Liver (tissue), 3 donors: ENCODE measurements around the gene TMEM175.

ENCODE experiments used
- FOXA1 ChIP-seq: IDR thresholded peaks from 2 replicates; pipeline ENCODE4 v1.6.1; 2016; ENCODE audit warnings: antibody characterized with exemption
- GABPA ChIP-seq, 2 donors: IDR thresholded peaks in 1 of 2; conservative IDR thresholded peaks in 1 of 2; 2 replicates each; pipeline ENCODE4 v1.6.1; 2016; ENCODE audit warnings: antibody characterized with exemption in 2 of 2, mild to moderate bottlenecking in 1 of 2, moderate library complexity in 1 of 2
- JUND ChIP-seq, 2 donors: IDR thresholded peaks; 2 replicates each; pipeline ENCODE4 v1.6.1; 2016; ENCODE audit warnings: antibody characterized with exemption in 2 of 2
- NR2F2 ChIP-seq: IDR thresholded peaks from 2 replicates; pipeline ENCODE4 v1.6.1; 2016; ENCODE audit warnings: antibody characterized with exemption
- RAD21 ChIP-seq, 2 donors: IDR thresholded peaks; 2 replicates each; pipeline ENCODE4 v1.6.1; 2016; ENCODE audit warnings: antibody characterized with exemption in 2 of 2, mild to moderate bottlenecking in 2 of 2
- SP1 ChIP-seq: IDR thresholded peaks from 2 replicates; pipeline ENCODE4 v1.6.1; 2018; ENCODE audit warnings: antibody characterized with exemption, mild to moderate bottlenecking
- TAF1 ChIP-seq: conservative IDR thresholded peaks from 2 replicates; pipeline ENCODE4 v1.6.1; 2016; ENCODE audit warnings: antibody characterized with exemption, mild to moderate bottlenecking
- YY1 ChIP-seq: IDR thresholded peaks from 2 replicates; pipeline ENCODE4 v1.6.1; 2016; ENCODE audit warnings: antibody characterized with exemption, mild to moderate bottlenecking
- TF ChIP-seq, protein P1 (sequence below): fragments of 150-350 bp; IDR thresholded peaks from 2 replicates; pipeline ENCODE4 v1.5.1; 2017; ENCODE audit warnings: improper control_type of control experiment, low read depth, low read length; ENCODE audit not compliant: missing input control
- TF ChIP-seq, protein P2 (sequence below): IDR thresholded peaks from 2 replicates; pipeline ENCODE4 v1.6.1; 2016; ENCODE audit warnings: antibody characterized with exemption, mild to moderate bottlenecking
- TF ChIP-seq, protein P3 (sequence below): IDR thresholded peaks from 2 replicates; pipeline ENCODE4 v1.6.1; 2016; ENCODE audit warnings: antibody characterized with exemption
- TF ChIP-seq, protein P4 (sequence below): IDR thresholded peaks from 2 replicates; pipeline ENCODE4 v1.6.1; 2016; ENCODE audit warnings: antibody characterized with exemption
- donor health status: healthy.
- donor health status: healthy.

DNA sequence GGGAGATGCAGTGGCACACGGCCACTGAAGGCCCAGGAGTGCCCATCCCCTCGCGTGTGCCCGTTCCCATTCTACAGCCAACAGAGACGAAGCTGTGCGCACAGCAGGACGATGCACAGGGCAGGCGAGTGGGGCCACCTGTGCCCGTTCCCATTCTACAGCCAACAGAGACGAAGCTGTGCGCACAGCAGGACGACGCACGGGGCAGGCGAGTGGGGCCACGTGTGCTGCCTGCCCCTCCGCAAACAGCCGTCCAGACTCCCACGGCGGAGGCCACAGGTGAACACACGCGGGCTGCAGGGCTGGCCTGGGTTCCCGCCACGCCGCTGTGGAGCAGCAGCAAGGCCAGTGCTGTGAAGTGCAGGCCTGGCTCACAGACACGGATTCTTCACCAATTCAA lies 32.2 kb upstream of the TMEM175 start:
- TF ChIP-seq, protein P1, sequence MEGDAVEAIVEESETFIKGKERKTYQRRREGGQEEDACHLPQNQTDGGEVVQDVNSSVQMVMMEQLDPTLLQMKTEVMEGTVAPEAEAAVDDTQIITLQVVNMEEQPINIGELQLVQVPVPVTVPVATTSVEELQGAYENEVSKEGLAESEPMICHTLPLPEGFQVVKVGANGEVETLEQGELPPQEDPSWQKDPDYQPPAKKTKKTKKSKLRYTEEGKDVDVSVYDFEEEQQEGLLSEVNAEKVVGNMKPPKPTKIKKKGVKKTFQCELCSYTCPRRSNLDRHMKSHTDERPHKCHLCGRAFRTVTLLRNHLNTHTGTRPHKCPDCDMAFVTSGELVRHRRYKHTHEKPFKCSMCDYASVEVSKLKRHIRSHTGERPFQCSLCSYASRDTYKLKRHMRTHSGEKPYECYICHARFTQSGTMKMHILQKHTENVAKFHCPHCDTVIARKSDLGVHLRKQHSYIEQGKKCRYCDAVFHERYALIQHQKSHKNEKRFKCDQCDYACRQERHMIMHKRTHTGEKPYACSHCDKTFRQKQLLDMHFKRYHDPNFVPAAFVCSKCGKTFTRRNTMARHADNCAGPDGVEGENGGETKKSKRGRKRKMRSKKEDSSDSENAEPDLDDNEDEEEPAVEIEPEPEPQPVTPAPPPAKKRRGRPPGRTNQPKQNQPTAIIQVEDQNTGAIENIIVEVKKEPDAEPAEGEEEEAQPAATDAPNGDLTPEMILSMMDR = no peak
- TF ChIP-seq YY1 (no peak), GABPA (IDR thresholded peaks at IDR 0.05 in 1 of 2, conservative IDR thresholded peaks at IDR 0.05 in 1 of 2) (no peak), SP1 (no peak), TAF1 (no peak), FOXA1 (no peak), JUND (IDR thresholded peaks at IDR 0.05) (no peak), NR2F2 (no peak), RAD21 (IDR thresholded peaks at IDR 0.05) (no peak)
- TF ChIP-seq, protein P2, sequence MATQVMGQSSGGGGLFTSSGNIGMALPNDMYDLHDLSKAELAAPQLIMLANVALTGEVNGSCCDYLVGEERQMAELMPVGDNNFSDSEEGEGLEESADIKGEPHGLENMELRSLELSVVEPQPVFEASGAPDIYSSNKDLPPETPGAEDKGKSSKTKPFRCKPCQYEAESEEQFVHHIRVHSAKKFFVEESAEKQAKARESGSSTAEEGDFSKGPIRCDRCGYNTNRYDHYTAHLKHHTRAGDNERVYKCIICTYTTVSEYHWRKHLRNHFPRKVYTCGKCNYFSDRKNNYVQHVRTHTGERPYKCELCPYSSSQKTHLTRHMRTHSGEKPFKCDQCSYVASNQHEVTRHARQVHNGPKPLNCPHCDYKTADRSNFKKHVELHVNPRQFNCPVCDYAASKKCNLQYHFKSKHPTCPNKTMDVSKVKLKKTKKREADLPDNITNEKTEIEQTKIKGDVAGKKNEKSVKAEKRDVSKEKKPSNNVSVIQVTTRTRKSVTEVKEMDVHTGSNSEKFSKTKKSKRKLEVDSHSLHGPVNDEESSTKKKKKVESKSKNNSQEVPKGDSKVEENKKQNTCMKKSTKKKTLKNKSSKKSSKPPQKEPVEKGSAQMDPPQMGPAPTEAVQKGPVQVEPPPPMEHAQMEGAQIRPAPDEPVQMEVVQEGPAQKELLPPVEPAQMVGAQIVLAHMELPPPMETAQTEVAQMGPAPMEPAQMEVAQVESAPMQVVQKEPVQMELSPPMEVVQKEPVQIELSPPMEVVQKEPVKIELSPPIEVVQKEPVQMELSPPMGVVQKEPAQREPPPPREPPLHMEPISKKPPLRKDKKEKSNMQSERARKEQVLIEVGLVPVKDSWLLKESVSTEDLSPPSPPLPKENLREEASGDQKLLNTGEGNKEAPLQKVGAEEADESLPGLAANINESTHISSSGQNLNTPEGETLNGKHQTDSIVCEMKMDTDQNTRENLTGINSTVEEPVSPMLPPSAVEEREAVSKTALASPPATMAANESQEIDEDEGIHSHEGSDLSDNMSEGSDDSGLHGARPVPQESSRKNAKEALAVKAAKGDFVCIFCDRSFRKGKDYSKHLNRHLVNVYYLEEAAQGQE = no peak
- TF ChIP-seq, protein P3, sequence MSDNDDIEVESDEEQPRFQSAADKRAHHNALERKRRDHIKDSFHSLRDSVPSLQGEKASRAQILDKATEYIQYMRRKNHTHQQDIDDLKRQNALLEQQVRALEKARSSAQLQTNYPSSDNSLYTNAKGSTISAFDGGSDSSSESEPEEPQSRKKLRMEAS = no peak
- TF ChIP-seq, protein P4, sequence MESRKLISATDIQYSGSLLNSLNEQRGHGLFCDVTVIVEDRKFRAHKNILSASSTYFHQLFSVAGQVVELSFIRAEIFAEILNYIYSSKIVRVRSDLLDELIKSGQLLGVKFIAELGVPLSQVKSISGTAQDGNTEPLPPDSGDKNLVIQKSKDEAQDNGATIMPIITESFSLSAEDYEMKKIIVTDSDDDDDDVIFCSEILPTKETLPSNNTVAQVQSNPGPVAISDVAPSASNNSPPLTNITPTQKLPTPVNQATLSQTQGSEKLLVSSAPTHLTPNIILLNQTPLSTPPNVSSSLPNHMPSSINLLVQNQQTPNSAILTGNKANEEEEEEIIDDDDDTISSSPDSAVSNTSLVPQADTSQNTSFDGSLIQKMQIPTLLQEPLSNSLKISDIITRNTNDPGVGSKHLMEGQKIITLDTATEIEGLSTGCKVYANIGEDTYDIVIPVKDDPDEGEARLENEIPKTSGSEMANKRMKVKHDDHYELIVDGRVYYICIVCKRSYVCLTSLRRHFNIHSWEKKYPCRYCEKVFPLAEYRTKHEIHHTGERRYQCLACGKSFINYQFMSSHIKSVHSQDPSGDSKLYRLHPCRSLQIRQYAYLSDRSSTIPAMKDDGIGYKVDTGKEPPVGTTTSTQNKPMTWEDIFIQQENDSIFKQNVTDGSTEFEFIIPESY = no peak
